HG02943 (cell line): ENCODE data around the gene DIS3L2.

Experiments
- ATAC-seq: cut with Tn5 transposase; IDR thresholded peaks from one replicate; pipeline ENCODE4 v1.9.1; 2021; ENCODE audit warnings: mild to moderate bottlenecking, low read depth, moderate library complexity; ENCODE audit not compliant: unreplicated experiment

Gene DIS3L2

DNA sequence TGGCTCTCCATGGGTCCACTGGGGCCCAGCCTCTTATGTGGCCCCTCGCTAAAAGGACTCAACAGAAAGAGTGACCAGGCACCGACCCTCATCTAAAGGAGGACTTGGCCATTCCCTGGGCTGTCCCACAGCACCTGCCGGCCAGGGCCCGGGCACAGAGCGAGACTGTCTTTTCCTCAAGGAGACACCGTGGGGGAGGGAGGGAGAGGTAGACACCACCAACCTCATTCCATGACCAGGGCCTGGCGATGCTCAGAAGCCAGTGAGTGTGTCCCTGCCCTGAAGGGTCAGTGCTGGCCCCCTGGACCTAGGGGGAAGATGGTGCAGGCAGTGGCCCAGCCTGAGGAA is 377.2 kb downstream of the DIS3L2 start:
- no peak for ATAC-seq

DNA sequence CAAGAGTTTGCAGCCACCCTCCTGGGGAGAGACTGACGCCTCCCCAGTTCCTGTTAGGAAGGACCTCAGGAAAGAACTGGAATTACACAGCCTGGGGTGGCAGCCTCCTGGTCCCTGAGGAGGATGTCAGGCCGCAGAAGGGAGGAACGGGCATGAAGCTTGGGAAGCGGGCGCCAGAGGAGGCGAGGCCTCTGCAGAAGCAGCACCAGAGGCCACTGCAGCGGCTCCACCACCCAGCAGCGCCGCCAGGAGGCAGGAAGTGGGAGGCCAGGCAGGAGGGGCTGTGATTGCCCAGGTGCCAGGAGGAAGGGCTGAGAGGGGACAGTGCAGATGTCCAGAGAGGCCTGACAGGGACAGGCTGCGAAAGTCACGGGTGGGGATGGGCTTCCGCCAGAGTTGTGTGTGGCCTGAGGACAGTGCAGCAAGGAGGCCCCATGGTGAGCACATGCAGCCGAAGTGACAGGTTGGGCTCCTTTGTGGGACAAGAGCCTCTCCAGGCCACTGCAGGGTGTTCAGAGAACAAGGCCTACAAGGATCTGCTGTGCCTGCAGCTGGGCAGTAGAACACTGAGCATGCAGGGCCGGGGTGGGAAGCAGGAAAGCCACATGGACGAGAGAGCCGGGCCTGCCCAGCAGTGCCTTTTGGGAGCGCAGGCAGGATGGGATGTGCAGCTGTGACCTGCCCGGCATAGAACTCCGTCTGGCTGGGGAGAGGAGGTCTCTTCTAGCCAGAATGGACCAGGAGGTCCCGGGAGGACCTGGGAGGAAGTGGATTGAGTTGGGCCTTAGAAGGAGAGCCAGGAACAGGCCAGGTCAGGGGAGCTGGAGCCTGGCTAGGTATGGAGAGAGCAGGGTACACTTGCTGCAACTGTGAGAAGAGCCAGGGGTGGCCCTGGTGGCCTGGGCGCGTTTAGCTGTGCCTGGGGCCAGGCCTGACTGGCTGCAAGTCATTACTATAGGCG is 377.9 kb downstream of the DIS3L2 start:
- ATAC-seq: no peak

DNA sequence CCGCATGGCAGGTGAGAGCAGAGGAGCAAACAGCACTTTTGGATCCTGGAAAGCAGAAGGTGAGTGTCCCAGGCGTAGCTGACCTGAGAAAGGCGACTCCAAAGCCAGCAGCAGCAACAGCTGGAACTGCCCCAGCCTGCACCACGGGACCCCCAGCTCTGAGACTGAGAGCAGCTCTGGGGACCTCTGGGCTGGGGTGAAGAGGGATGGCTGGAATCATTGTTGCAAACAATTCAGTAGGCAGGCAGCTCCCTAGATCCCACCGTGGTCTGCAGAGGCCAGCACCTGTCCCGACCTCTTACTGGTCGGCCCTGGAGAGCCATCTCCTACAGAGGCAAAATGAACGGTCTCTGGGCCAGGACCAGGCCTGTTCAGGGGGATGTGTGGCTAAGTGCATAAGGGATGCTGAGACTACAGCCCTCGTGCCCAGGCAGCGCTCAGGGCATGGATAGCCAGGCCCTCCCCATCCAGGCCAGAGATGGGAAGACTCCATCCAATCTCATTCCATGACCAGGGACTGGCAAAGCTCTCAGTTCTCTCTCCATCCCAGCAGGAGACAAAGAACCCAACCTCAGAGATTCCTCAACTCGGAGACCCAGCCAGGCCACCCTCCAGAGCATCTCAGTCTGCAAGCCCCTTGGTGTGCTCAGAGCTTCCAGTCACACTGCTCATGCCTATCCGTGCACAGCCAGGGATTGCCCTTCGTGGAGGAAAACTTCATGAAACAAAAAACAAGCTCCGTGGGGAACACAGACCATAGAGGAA is 378.8 kb downstream of the DIS3L2 start:
- ATAC-seq: no peak

DNA sequence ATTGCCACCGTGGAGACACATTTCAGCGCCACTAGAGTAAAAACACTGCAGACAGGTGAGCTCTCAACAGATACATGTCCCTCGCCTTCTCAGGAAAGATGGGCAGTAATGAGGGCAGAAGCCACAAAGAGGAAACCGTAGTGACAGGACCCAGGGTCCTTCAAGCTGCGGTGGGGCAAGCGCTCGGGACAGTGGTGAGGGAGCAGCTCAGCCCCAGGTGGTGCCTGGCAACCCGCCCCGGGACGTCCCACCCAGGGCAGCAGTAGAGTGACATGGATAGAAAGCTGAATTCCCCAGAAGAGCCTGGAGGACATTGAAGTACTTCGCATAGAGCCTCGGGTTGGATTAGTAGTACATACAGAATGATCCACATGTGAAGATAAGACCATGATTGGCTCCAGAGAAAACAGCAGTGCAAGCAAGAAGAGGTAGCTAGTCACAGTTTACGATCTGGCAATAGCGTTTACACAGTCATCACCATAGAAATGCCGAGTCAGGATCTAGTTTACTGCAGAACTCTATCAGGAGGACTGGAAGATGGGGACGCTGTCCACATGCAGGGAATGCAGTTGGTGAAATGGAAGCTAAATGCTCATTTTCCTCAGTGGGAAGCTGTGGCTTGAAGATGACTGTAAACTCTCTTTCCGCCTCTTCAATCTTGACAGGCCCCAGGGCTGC is 379.7 kb downstream of the DIS3L2 start:
- no peak for ATAC-seq

DNA sequence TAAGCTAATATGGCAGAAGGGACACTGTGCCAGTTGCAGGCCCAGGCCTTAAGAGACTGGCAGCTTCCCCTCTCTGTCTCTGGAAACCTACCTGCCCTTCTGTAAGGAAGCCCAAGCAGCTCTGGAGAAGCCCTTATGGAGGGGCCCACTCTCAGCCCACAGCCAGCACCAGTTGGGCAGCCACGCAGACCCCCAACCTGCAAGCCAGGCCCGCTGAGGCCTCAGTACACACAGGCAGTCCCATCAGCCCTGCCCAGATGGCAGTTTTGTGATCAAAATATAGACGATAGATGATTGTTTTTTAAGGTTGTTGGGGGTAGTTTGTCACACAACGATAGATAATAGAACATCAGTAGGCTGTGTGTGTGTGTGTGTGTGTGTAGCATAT is 380.2 kb downstream of the DIS3L2 start:
- no peak for ATAC-seq

DNA sequence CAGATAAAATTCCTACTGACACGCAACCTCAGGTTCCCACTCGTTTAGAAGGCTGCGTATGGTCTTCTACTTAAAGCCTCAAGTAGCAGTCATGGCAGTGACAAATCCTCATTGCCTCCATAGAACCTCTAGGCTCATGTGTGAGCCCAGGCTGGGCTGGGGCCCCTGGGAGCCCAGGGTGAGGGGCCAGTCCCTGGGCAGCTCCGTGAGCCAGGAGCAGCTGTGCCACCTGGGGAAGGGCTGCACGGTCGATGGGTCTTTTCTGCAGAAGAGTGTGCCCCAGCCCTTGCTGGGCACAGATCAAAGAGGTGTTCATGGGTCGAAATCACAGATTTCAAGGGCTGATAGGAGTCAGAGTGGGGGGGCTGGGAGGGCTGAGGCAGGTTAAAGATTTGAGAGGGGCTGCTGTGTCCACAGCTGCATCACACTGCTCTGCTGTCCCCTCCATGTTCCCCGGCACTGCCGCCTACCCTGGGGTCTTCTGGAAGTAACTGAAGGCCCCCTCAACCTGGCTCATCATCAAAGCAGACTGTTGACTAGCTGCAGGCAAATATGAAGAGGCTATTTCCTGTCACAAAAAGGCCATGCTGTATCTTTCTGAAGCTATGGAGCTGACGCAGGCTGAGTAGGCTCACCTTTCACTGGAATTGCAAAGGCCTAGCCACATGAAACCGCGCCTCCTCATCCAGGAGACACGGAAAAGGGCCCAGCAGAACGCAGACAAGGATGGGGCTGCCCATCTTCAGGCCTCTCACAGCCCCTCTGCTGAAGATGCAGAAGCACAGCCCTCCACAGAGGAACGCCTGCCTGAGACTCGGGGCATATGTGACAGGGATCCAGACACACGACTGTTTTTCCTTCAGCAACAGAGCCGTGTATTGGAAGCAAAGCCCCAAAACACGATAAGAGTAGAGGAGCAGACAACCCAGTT is 381.4 kb downstream of the DIS3L2 start:
- ATAC-seq: no peak

DNA sequence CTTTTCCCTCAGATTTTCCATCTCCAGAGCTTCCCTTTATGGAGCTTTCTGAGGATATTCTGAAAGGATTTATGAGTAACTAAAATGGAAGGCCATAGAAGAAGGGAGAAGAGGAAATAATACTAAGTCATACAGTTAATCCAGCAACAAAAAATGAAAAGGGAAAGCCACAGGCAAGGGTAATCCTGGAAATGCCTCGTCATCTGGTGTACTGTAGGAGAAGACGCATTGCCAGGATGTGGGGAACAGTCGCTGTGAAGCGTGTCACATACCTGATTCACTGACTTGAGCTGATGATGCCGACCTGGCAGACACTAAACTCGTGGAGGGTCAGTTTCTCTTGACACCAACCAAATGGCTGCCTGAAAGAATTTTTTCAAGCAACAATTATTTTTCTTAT is 382.3 kb downstream of the DIS3L2 start:
- ATAC-seq: no peak

DNA sequence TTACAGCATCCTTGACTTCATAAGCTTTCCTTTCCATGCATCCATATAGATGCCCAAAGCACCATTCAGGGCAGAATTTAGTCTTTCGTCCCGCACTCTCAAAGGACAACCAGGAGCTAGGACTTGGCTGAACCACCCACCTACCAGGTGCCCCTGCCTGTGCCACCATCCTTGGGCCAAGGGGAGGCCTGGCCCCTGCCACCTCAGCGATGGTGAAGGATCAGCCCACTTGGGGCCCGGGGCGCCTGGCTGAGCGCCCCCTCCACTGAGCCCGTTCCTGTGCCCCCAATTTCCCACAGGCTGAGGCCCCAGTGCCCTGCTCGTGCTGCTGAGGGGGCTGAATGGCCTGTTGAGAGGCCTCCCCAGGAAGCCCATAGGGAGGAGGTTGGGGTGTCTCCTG is 383.7 kb downstream of the DIS3L2 start:
- ATAC-seq: no peak

DNA sequence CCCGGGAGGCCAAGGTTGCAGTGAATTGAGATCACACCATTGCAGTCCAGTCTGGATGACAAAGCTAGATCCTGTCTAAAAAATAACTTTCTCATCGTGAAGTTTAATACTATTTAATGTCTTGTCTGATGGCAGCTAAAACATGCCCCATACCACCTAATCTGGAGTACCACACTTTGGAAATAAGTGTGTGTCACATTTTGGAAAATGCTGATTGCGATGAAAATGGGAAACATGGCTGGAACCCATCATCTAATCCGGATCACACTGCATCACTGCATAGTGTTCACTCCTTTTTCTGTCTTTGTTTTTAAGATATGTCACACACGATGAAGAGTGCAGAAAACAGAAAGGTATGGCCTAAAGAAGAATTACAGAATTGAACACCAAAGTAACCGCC is 385.9 kb downstream of the DIS3L2 start:
- ATAC-seq: no peak

DNA sequence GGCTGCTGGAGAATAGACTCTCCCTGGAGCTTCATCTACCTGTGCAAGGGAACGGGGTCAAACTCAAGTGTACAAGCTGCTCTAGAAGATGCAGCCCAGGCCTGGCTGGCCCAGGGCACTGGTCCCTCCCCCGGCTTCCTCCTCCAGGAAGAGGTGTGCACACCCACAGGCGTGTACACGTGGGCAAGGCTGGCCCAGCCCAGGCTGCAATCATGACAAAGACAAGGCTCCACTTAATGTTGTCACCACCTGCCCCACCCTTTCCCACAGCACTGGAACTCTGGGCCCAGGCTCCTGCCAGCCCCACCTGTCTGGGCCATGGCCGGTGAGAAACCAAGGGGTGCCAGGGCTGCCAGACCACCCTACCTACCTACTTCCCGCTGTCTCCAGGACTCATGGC is 387.4 kb downstream of the DIS3L2 start:
- no peak for ATAC-seq

DNA sequence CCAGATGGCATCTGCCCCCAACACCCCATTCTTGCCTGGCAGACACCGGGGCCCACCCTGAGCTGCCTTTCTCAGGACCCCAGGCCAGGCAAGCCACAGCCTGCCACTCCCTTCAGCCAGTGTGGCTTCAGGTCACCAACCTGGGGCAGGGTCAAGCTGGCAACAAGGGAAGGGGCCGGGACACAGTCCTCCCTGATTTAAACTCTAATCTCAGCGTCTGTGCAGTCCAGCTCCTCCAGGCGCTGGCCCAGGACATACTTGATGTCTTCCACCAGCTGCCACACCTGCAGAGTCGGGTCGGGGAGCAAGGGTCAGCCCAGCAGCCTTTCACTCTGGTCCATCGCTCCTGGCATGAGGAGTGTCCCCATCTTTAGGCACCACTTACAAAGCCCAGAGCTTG is 388.0 kb downstream of the DIS3L2 start:
- no peak for ATAC-seq

DNA sequence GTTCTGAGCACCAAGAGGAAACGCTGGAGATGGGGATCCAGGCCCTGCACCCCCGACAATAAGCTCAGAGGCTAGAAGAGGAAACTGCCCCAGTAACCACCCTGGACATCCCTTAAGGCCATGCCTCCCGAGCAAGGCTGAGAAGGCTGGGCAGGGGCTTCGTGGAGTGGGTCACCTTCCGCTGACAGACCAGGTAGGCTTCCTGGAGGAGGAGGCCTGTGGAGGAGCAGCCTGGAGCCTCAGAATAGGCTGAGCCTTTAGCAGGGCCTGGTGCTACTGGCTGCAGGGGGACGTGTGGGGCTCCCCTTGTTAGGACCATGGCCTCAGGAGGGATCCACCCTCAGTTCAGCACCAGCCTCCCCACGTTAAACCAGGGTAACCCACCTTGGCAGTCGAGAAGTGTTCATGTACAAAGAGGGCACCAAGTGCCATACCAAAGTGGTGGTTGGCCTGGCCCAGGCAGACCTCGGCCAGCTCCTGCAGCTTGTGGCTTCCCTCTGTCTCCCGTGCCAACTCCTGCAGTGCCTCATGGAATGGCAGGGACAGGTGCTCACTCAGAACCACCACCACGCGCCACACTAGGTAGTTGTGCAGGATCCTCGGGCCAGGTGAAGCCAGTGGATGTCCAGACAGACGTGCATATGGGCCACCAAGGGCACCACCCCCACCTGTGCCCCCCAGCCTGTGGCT is 388.6 kb downstream of the DIS3L2 start:
- ATAC-seq: no peak

DNA sequence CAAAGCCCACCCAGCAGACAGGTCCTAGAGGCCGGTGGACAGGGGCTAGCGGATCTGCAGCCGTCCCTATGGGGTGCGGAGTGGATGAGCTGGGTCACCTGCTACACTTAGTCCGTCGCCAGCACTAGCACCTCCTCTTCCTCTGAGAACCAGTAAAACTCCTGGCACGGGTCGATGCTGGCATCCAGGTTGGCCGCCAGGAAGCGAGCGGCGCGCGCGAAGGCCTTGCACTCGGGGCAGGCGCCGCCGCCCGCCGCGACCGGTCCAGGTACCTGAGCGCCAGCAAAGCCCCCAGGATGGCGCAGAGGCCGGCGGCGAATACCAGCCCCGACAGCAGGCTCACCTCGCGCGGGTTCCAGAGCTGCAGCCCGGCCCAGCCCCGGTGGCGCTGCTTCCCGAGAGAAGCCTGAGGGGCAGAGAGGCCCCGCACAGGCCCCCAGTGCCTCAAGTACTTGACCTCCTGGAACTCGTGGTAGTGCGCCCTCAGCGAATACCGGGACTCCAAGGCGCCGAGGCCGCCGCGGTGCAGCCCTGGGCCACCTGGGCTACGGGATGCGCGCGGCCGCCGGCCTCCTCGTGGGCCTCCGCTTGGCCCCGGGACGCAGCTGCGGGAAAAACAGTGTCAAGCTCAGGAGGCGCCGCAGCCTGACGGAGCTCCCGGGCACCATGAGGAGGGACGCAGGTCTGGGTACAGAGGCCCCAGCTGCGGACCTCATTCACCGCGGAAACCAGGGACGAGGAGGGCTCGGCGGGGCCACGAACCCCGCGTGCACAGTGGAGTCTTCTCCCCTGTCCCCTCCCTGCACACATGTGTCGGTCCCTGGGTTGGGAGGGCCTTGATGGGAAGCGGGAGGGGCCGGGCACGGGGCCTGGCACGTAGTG is 389.5 kb downstream of the DIS3L2 start:
- no peak for ATAC-seq

DNA sequence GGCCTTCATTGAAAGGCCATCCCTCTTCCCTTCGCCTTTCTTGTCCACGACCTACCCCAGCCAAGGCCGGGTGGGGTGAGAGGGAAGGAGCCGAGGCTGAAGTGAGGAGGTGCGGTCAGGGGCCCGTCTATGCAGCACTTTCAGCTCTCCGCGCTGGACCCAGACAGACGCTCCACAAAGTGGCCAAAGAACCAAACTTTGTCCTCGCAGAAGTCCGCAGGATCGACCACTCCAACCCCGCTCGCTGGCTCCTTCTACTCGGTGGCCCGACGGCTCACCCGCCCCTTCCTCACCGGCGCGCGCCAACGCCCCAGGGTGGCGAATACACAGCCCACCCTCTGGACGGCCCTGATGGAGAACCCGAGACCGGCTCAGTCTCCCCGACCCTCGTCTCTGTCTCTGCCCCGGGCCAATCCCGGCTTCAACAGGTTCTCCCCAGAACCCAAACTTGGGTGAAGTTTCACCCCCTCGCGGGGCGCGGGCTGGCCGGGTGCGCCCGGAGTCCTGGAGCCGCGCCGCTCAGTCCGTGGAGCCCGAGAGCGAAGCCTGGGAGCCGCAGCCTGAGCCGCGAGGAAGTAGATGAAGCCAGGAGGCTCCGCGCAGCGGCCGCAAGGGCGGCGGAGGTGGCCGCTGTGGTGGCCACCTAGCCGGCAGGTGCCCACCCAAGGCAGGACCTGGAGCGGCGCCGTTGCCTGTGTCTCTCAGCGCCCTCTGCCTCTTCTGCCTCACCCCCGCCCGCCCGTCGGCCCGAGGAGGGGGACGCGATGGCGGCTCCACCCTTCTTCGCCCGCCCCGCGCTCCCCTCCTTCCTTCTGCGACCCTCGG is 390.4 kb downstream of the DIS3L2 start:
- no peak for ATAC-seq

DNA sequence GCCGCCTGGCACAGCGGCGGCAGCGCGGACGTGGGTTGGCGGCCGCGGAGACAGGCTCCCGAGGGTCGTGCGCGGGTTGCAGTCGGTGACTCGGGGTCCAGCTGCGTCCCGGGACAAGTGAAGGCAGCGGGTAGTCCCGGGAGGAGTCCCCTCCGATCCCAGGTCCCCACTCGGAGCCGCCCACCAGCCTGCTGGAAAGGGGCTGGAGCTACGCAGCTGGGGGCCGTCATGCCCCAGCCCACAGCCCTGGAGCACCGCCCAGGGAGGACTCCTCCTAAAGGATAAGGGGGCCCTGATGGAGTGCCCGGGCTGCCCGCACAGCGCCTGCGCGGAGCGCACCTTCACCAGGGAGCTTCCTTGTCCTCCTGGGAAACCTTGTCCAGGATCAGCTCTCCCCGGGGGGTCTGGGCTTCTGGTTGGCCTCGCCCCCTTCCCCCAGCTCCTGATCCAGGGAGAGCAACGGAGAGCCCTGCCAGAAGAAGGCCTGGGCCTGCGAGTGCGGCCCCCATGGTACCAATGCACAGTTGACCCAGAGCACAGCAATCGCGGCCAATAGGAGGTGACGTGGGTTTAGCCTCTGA is 391.1 kb downstream of the DIS3L2 start:
- ATAC-seq: no peak

DNA sequence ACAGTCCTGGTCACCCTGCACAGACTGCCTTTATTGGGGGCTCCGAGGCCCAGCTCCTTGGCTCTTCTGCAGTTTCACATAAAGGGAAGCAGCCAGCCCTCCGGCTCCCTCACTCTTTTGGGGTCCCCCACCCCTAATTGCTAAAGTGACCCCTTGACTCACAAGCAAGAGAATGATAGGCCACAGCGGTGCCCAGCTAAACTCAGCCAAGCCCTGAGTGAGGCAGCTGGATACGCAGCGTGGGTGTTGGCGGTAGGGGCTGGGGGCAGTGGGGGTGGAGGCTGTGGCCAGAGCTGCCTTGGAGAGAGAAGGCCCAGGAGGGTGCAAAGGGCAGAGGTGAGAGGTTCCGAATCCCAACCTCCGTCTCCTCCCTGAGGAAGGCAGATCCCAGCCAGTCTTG is 391.6 kb downstream of the DIS3L2 start:
- ATAC-seq: no peak

DNA sequence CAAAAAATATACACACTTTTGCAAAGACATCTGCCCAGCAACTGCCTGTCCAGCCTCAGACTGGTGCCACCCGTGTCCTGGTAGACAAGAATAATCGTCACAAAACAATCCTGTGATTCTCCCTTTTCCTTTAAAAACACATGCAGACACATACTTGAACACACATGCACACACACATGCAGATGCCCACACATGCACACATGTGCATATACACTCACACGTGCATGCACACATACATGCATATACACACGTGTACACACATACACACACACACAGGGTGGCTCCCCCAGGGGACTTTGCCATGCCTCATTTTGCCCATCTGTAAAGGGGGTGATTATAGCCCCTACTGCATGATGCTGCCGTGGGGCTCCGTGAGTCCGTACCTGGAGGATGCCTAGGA is 392.1 kb downstream of the DIS3L2 start:
- ATAC-seq: no peak

DNA sequence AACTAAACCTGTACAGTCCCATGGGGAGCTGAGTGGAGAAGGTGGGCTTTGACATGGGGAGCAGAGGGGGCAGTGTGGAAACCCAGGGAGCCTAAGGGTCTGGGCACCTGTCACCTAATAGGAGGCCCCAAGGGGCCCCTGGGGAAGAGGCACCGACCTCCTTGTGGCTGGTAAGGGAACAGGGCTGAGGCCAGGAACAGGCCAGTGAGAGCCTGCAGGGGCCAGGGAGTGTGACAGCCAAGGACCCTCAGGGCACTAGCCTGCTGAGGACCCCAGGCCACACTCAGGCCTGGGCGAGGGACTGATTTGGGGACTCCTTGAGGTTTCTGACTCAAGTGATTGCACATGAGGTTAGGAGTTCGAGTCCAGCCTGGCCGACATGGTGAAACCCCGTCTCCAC is 392.6 kb downstream of the DIS3L2 start:
- ATAC-seq: no peak
